H1 (cell line): ENCODE measurements around the gene ENPP3. TPM values are rescaled to one million over a fixed set of nuclear protein-coding genes. Genes with fewer than 3 reads are reported as not detected.

Experiments used
- BRCA1 ChIP-seq: IDR thresholded peaks from 2 replicates; pipeline ENCODE4 v1.6.1; 2012; ENCODE audit warnings: low read depth, low read length, improper control_type of control experiment
- GTF2F1 ChIP-seq: IDR thresholded peaks from 2 replicates; pipeline ENCODE4 v1.6.1; 2012; ENCODE audit warnings: low read depth, low read length, improper control_type of control experiment, borderline replicate concordance
- KDM5A ChIP-seq: fragments of 200-600 bp; IDR thresholded peaks from 2 replicates; pipeline ENCODE4 v1.7.1; 2012; ENCODE audit warnings: mild to moderate bottlenecking, low read length, inconsistent platforms, mixed read lengths
- POLR2A ChIP-seq, 2 experiments: IDR thresholded peaks; 1 replicate in 1 of 2; 2 replicates in 1 of 2; pipeline ENCODE4 v1.6.1; 2011; ENCODE audit warnings: low read depth in 2 of 2, low read length in 2 of 2, mild to moderate bottlenecking in 2 of 2; ENCODE audit errors: control extremely low read depth in 1 of 2
- RNF2 ChIP-seq: fragments of 200-900, 300-1000 bp; sonication (generic); IDR thresholded peaks from 2 replicates; pipeline ENCODE4 v1.7.1; 2016; ENCODE audit warnings: borderline replicate concordance, low read depth, mild to moderate bottlenecking, antibody characterized with exemption, low read length; ENCODE audit not compliant: poor library complexity, severe bottlenecking; ENCODE audit errors: missing control alignments
- SIRT6 ChIP-seq: IDR thresholded peaks from one replicate; pipeline ENCODE4 v1.7.1; 2012; ENCODE audit warnings: low read length, inconsistent platforms
- SUZ12 ChIP-seq: fragments of 200-600 bp; sonication (generic); IDR thresholded peaks from 2 replicates; pipeline ENCODE4 v1.6.1; 2012; ENCODE audit warnings: mild to moderate bottlenecking, inconsistent platforms, low read length, moderate library complexity, mixed read lengths
- TAF7 ChIP-seq: optimal IDR thresholded peaks from 2 replicates; pipeline ENCODE3; 2011; ENCODE audit warnings: low read depth, mild to moderate bottlenecking, inconsistent platforms, low read length, moderate library complexity, borderline replicate concordance
- polyA plus RNA-seq, 7 experiments: library from polyadenylated mRNA; depleted of rRNA in 3 of 7; stranded (reverse) in 5 of 7; unstranded in 2 of 7; fragments of >200 nt in 5 of 7; fragments of 200-250 nt in 2 of 7; gene quantifications; 1 replicate in 5 of 7; 2 replicates in 1 of 7; 4 replicates in 1 of 7; pipeline versions ENCODE4 v1.2.1 to v1.2.3, GENCODE V29; 2011 to 2013; ENCODE audit warnings: missing spikeins in 2 of 7, mixed read lengths in 2 of 7
- total RNA-seq: library from RNA; stranded (reverse); fragmentation: NEBNext Ultra II Directional; extraction: Animal tissue kit (Norgen Biotek cat#: 25700); gene quantifications from 2 replicates; pipeline ENCODE4 v1.2.1, GENCODE V29; 2021
- TF ChIP-seq, protein P1 (sequence below): IDR thresholded peaks from 2 replicates; pipeline ENCODE4 v1.6.1; 2012; ENCODE audit warnings: inconsistent platforms
- TF ChIP-seq, protein P2 (sequence below): IDR thresholded peaks from 2 replicates; pipeline ENCODE4 v1.6.1; 2012; ENCODE audit warnings: low read length, inconsistent platforms

ENPP3 gene
- total and polyA plus RNA-seq, 2 of the 8 experiments (the other 6 are each of a cell fraction or from before 2014, with no cell fraction given), result 0.11 TPM; not detected in 1

DNA sequence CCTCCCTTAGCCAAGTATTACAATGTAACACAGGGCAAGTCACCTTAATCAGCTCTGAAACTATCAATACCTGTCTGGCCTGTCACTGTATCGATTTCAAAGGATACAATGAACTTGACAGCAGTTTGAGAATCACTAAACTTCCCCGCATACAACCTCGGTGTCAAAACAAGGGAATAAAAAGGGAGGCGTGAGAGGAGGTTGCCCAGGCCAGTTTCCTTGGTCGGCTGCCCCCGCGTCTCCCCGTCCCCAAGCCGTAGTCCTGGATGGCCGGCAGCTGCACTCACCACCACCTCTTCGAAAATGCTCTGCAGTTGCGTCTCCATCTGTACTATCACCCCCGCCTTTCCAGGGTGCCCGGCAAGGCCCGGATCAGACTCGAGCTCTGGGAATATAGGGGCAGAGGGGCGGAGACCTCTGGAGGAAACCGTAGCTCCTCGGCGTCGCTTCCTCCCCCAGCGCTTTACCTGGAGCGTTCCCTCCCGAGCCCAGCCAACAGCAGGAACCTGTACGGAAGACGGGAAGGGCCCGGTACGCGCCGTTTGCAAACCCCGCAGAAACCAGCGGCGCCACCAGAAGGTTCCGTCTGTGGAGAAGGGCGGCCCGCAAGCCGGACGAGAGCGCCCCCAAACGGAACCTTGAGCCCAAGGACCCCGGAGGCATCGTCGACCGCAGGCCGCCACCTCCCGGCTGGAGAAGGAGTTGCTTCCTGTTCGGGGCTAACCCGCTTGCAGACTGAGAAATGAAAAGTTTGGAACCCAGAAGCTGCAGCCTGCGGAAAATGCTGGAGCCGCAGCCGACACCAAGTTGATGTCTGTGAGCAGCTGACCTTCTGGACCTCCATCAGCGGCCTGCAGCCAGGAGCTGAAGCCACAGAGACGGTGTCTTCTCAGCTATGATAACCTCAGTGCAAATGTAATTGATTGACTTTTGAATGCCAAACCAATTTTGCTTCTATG, 9.1 kb upstream of the ENPP3 start, which contains the start of gene MED23 (continued):
- peak in 1 of 2 experiments; percentile 85; a peak in 2 of 3 replicates for TF ChIP-seq POLR2A (IDR thresholded peaks at IDR 0.05; ENCODE audit: control extremely low read depth in 1 of 2, low read depth in 2 of 2, low read length in 2 of 2)
- TF ChIP-seq BRCA1, result peak; percentile 48; the same call in 1 of the 2 replicates
- TF ChIP-seq GTF2F1, result peak; percentile 70; the same call in 1 of the 2 replicates
- TF ChIP-seq TAF7, result peak; percentile 94
- peak; percentile 92 for TF ChIP-seq KDM5A
- no peak for TF ChIP-seq RNF2
- TF ChIP-seq, protein P1, sequence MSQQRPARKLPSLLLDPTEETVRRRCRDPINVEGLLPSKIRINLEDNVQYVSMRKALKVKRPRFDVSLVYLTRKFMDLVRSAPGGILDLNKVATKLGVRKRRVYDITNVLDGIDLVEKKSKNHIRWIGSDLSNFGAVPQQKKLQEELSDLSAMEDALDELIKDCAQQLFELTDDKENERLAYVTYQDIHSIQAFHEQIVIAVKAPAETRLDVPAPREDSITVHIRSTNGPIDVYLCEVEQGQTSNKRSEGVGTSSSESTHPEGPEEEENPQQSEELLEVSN, result peak; percentile 56; the same call in 1 of the 2 replicates
- TF ChIP-seq SUZ12, result no peak
- no peak for TF ChIP-seq SIRT6
- TF ChIP-seq, protein P2, sequence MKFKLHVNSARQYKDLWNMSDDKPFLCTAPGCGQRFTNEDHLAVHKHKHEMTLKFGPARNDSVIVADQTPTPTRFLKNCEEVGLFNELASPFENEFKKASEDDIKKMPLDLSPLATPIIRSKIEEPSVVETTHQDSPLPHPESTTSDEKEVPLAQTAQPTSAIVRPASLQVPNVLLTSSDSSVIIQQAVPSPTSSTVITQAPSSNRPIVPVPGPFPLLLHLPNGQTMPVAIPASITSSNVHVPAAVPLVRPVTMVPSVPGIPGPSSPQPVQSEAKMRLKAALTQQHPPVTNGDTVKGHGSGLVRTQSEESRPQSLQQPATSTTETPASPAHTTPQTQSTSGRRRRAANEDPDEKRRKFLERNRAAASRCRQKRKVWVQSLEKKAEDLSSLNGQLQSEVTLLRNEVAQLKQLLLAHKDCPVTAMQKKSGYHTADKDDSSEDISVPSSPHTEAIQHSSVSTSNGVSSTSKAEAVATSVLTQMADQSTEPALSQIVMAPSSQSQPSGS, result peak; percentile 82
